H1 (cell line): ENCODE measurements around the gene ADCY9.

Experiments used
- BACH1 ChIP-seq: IDR thresholded peaks from 2 replicates; pipeline ENCODE4 v1.6.1; 2012; ENCODE audit warnings: low read length, improper control_type of control experiment
- EP300 ChIP-seq, 2 experiments: IDR thresholded peaks; 1 replicate in 1 of 2; 2 replicates in 1 of 2; pipeline ENCODE4 v1.6.1; 2011 to 2012; ENCODE audit warnings: low read depth in 2 of 2, low read length in 2 of 2, mild to moderate bottlenecking in 2 of 2, borderline replicate concordance in 1 of 2, inconsistent platforms in 1 of 2, moderate library complexity in 1 of 2
- MAFK ChIP-seq: IDR thresholded peaks from 2 replicates; pipeline ENCODE4 v1.6.1; 2012; ENCODE audit warnings: low read depth, mild to moderate bottlenecking, improper control_type of control experiment, low read length
- TF ChIP-seq, protein P1 (sequence below), 3 experiments: IDR thresholded peaks; 1 replicate in 2 of 3; 2 replicates in 1 of 3; pipeline versions ENCODE4 v1.5.1 to v1.6.1; 2011; ENCODE audit warnings: low read length in 3 of 3, mild to moderate bottlenecking in 3 of 3, inconsistent platforms in 2 of 3, low read depth in 1 of 3, moderate library complexity in 1 of 3; ENCODE audit not compliant: insufficient read depth in 1 of 3; ENCODE audit errors: control extremely low read depth in 1 of 3

DNA sequence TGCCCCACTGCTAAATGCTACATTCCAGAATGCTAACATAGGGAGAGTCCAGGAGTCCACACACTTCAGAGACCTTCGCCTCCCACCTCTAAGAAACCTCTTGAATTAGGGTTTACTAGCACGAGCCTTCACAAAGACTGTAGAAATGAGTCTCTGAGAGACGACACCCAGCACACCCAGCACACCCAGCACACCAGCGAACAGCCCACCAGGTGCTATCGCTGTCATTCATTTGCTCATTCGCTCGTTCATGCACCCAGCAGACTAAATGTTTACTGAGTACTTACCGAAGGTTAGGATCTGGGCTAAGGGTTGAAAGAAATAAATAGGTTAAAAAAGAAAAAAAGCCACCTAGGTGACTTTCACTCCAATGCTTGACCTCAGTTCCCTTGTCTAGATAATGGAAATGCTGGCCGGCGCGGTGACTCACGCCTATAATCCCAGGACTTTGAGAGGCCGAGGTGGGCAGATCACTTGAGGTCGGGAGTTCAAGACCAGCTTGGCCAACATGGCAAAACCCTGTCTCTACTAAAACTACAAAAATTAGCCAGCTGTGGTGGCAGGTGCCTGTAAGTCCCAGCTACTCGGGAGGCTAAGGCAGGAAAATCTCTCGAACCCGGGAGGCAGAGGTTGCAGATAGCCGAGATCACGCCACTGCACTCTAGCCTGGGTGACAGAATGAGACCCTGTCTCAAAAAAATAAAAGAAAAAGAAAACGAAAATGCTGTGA lies 100.8 kb downstream of the ADCY9 start:
- TF ChIP-seq BACH1 (no peak), MAFK (no peak), EP300 (IDR thresholded peaks at IDR 0.05; ENCODE audit: borderline replicate concordance in 1 of 2, low read depth in 2 of 2, low read length in 2 of 2) (no peak)
- TF ChIP-seq, protein P1, sequence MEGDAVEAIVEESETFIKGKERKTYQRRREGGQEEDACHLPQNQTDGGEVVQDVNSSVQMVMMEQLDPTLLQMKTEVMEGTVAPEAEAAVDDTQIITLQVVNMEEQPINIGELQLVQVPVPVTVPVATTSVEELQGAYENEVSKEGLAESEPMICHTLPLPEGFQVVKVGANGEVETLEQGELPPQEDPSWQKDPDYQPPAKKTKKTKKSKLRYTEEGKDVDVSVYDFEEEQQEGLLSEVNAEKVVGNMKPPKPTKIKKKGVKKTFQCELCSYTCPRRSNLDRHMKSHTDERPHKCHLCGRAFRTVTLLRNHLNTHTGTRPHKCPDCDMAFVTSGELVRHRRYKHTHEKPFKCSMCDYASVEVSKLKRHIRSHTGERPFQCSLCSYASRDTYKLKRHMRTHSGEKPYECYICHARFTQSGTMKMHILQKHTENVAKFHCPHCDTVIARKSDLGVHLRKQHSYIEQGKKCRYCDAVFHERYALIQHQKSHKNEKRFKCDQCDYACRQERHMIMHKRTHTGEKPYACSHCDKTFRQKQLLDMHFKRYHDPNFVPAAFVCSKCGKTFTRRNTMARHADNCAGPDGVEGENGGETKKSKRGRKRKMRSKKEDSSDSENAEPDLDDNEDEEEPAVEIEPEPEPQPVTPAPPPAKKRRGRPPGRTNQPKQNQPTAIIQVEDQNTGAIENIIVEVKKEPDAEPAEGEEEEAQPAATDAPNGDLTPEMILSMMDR (IDR thresholded peaks at IDR 0.05; ENCODE audit: control extremely low read depth in 1 of 3, insufficient read depth in 1 of 3, low read depth in 1 of 3, low read length in 3 of 3): no peak
